HG02885 (cell line): ENCODE results near the gene AP2M1.
"Not testable (repeated sequence)": the region's sequence is repeated elsewhere in the genome, so short reads cannot be mapped to it uniquely, and the experiment has no call there.

Experiments used
- ATAC-seq: cut with Tn5 transposase; IDR thresholded peaks from one replicate; pipeline ENCODE4 v1.9.1; 2021; ENCODE audit warnings: mild to moderate bottlenecking; ENCODE audit not compliant: unreplicated experiment, poor library complexity

Gene AP2M1

GRCh38 chr3:184174646-184175492, at the start of gene AP2M1:
AP2M1 (plus strand) TSS chr3:184174855; CDS start chr3:184176994, 2,139 bp downstream.
- peak; percentile 93 for ATAC-seq

DNA sequence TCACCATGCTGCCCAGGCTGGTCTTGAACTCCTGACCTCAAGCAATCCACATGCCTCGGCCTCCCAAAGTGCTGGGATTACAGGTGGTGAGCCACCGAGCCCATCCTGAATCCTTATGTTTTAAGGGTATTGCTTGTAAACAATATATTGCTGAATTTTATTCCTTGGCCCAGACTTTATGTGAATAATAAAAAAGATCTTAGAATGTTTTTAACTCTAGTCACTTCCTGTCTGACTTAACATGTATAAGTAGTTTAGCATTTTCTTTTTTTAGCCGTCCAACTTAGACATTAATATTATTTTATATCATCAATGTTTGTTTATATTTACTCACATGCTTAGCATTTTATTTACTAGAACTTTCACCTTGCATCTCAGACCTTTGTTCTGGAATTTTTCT, 48.6 kb upstream of the AP2M1 start:
- ATAC-seq, result no peak

GRCh38 chr3:184129012-184129411, 45.6 kb upstream of the AP2M1 start:
- no peak for ATAC-seq

DNA sequence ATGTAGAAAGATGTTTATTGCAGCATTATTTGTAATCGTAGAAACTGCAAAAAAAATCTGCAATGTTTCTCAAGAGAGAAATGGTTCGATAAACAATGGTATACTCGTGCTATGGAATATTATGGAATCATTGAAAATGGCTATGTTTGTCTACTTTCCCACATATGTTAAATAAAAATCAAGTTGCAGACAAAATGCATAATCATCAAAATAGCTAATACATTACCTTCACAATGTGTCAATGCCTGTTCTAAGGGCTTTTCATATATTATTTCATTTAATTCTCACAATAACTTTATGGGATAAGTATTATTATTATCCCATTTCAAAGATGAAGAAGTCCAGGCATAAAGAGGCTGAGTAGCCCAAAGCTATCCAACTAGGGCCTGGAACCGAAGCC, 41.7 kb upstream of the AP2M1 start:
- no peak for ATAC-seq

DNA sequence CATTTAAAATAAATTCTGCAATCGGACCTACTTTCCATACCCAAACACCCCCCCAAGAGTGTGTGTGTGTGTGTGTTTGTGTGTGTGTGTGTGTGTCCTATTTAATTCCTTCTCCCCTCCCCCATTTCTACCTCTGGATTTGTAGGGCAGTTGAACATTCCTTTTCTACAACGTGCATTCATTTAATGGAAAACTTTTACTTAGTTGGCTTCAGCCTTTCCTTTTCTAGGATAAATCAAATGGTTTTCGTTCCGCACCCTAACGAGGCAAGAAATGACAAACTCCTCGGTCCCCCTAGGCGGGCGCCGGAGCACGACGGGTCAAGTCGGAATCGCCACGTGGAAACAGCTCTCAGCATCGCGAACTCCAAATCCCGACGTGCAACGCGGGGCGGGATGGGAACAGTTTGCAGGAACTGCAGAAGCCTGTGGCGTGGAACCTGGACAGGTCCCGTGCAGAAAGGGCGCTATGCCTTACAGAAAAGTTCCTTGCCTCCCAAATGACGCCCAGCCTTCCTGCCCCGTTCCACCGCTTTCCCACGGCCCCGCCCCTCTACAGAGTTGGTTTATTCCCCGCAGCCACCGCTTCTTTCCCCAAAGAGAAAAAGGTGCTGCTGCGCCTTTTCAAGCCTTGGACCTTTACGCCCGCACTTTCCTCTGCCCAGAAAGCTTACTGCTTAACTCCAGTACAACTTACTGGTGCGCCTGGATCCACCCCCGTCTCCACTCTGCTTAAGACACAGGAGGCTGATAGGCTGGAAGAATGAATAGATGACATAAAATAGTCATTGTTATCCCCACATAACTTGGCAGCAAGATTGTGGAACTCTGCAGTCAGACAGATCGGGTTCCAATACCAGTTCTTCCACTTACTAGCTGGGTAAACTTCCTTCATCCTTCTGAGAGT, 40.6 kb upstream of the AP2M1 start:
- ATAC-seq, result no peak

DNA sequence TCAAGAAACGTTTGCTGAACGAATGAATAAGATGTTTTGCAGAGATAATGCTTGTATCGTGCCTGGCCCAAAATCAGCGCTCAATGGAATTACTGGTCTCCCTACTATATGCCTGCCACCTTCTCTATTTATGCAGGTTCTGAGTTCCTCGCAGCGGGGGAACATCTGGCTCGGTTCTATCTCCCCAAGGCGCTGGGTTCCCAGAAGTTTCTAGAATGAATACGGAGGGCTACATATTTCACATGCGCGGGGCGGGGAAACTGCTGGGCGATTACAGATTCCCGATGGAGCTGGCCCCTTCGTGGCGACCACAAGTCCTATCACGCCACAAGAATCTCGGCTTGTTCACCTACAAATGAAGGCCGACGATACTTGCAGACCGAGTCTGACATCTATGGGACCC, 39.9 kb upstream of the AP2M1 start:
- ATAC-seq, result no peak

GRCh38 chr3:184135149-184135910, 39.3 kb upstream of the AP2M1 start, which contains the start of gene EIF2B5:
EIF2B5 (plus strand) TSS chr3:184135358; CDS start chr3:184135386, 28 bp downstream.
- peak; percentile 89 for ATAC-seq

DNA sequence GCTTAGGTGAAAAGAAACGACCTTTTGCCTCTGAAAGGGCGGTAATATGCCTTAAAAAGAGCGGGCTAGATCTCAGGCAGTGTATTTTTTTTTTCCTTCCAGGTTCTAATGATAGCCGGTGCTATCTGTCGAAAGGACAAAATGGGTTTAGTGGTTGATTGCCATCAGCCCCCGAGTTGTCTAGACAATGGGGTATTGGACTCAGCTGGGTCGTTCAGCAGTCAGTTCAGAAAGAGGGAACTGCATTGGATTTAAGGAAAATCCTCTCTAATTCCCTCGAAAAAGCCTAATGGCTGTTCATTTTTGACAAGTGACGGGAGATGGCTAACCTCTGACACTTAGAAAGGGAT, 38.8 kb upstream of the AP2M1 start:
- ATAC-seq, result no peak

DNA sequence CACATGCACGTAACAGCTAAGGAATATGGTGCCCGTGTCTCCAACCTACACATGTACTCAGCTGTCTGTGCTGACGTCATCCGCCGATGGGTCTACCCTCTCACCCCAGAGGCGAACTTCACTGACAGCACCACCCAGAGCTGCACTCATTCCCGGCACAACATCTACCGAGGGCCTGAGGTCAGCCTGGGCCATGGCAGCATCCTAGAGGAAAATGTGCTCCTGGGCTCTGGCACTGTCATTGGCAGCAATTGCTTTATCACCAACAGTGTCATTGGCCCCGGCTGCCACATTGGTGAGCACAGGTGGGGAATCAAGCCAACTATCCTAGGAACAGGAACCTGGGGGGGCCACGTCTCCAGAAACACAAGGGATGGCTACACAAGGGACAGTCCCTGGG, 34.2 kb upstream of the AP2M1 start:
- ATAC-seq, result no peak

DNA sequence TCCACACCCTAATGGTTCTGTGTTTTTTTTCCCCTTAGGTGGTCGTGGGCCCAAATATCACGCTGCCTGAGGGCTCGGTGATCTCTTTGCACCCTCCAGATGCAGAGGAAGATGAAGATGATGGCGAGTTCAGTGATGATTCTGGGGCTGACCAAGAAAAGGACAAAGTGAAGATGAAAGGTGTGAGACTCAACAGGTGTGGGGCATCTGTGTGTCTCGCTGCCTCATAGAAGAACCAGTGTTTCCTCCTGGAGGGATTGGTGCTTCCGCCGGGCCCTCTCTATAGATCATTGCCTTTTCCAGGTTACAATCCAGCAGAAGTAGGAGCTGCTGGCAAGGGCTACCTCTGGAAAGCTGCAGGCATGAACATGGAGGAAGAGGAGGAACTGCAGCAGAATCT, 32.5 kb upstream of the AP2M1 start:
- no peak for ATAC-seq

DNA sequence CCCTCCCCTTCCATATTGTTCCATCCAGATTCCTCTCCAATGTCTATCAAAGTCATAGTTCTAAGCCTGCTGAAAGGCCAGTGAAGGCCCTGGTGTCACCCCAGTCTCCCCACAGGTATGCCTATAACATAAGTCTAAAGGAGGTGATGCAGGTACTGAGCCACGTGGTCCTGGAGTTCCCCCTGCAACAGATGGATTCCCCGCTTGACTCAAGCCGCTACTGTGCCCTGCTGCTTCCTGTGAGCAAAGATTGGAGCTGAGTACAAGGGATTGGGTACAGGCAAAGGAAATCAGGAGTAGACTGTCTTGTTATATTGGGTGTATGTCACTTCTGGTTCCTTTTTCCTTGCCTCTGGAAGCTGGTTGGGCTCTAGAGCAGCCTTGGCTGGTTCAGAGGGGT, 31.3 kb upstream of the AP2M1 start:
- ATAC-seq, result no peak

DNA sequence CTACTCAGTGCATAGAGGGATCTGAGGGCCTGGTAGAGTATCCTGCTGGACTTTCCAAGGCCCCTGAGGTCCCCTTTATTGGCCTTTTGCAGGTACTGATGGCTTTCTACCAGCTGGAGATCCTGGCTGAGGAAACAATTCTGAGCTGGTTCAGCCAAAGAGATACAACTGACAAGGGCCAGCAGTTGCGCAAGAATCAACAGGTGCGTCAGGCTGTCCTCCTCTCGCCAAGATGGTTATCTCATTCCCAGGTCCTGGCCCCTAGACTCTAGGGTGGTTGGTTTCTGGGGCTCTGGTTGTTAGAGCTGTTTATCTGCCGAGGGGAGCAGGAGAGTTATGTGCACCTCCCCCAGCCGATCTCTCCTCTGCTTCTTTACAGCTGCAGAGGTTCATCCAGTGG, 30.1 kb upstream of the AP2M1 start:
- ATAC-seq, result no peak

DNA sequence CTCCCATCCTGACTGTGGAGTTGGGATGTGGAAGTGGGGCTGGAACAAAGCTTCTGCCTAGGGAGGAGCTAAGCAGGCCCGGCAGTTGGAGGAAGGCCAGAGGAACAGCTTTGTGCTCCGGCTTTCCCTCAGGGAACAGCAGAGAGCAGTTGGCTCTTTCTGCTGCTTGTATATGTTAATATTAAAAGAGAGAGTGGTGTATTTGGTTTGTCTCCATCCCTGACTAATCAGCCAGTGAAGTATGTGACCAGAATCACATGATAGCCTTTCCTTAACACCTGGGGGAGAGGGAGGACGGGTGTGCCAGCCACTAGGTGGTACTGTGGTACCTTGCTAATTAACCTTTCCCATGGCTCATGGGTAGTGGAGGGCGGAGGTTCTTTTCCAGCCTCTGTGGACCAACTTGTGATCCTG, 29.5 kb upstream of the AP2M1 start:
- ATAC-seq, result no peak

DNA sequence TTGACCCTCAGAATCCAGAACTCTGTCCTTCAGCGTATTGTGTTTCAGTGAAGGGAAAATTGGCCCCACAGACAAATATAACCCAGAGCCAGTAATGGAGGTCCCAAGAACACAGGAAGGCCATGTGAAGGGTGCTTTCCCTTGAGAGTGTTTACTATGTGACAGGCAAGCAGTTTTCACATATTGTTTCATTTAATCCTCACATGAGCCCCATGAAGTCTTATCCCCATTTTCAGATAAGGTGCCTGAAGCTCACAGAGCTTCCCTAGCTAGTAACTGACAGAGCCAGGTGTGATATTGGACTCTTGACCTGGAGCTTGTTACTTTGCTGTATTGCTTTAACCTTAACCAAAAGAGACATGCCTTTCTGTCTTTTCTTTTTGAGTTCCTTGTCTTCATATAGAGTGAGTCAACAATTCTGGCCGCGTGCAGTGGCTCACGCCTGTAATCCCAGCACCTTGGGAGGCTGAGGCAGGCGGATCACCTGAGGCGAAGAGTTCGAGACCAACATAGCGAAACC, 28.8 kb upstream of the AP2M1 start:
- no peak for ATAC-seq

- ATAC-seq, result no peak
Measured at GRCh38 chr3:184148076-184148475, 26.6 kb upstream of the AP2M1 start.

DNA sequence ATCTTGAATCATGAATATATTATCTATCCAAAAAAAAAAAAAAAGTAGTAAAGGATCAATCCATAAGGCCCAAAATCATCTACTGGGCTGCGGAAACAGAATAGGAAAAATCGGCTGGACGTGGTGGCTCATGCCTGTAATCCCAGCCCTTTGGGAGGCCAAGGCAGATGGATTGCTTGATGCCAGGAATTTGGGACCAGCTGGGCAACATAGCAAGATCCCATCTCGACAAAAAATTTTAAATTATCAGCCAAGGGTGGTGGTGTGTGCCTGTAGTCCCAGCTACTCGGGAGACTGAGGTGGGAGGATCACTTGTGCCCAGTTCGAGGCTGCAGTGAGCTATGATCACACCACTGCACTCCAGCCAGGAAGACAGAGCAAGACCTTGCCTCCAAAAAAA, 25.5 kb upstream of the AP2M1 start:
- no peak for ATAC-seq

DNA sequence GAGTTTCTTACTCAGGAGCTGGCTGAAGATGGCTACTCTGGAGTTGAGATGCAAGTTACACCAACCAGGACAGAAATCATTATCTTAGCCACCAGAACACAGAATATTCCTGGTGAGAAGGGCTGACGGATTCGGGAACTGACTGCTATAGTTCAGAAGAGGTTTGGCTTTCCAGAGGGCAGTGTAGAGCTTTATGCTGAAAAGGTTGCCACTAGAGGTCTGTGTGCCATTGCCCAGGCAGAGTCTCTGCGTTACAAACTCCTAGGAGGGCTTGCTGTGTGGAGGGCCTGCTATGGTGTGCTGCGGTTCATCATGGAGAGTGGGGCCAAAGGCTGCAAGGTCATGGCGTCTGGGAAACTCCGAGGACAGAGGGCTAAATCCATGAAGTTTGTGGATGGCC, 24.9 kb upstream of the AP2M1 start:
- not testable (repeated sequence) for ATAC-seq

- ATAC-seq, result peak; percentile 84
Measured at GRCh38 chr3:184154885-184155643, 19.6 kb upstream of the AP2M1 start, which contains the start of gene DVL3. DVL3 (plus strand) TSS chr3:184155377; CDS start chr3:184155636, 259 bp downstream.
